ENCODE data around the gene ZCCHC7. TPM values are rescaled to one million over a fixed set of nuclear protein-coding genes. Genes with fewer than 3 reads are reported as not detected.

ZCCHC7 gene
- total and polyA plus RNA-seq, 10 of the 15 experiments (the other 5 are each of a cell fraction or from before 2014, with no cell fraction given): 42.9 to 178 (median 53.3) TPM

DNA sequence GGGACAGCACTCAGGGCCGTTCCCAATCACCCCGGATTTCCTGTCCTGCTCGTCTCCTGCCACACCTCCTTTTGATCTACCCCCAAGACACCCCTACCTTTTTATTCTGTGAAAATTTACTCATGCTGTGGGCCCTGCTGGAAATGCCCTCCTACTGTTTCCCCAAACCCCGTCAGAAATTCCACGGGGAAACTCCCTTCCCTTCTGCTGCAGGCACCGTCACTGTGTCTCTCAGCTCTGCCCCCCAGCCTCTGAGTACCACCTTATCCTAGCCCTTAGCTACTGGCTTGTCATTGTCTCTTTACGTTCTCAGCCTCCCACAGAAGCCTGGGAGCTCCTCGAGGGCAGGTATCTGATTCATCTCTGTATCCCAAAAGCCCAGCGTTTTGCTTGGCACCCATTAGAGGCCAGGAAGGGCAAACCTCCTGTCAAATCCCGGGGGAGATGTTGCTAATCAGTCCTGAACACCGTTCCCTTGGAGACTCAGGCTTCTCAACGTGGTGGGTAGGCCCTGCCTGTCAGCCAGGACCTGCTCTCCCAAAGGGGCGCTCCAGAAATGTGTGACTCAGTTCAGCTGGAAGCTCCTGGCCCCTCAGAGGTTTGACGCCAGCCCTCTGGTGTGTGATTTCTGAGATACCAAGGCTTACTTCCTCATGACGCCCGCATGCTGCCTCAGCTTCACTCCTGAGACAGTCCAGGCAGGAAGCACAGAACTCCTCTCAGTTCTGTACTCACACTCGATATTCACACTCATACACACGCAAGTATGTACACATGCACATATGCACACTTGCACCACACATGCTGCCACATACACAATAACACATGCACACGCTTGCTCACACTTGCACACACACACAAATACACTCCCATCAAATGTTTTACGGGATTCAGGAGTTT, 251.4 kb downstream of the ZCCHC7 start:
- ATAC-seq: peak; percentile 44
- TF ChIP-seq, protein P1, sequence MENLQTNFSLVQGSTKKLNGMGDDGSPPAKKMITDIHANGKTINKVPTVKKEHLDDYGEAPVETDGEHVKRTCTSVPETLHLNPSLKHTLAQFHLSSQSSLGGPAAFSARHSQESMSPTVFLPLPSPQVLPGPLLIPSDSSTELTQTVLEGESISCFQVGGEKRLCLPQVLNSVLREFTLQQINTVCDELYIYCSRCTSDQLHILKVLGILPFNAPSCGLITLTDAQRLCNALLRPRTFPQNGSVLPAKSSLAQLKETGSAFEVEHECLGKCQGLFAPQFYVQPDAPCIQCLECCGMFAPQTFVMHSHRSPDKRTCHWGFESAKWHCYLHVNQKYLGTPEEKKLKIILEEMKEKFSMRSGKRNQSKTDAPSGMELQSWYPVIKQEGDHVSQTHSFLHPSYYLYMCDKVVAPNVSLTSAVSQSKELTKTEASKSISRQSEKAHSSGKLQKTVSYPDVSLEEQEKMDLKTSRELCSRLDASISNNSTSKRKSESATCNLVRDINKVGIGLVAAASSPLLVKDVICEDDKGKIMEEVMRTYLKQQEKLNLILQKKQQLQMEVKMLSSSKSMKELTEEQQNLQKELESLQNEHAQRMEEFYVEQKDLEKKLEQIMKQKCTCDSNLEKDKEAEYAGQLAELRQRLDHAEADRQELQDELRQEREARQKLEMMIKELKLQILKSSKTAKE (IDR thresholded peaks at IDR 0.05; ENCODE audit: low read depth, poor library complexity, severe bottlenecking): no peak
- TF ChIP-seq NR2F1 (conservative IDR thresholded peaks at IDR 0.05) (peak; percentile 46; the same call in 1 of the 2 replicates), TCF3 (IDR thresholded peaks at IDR 0.05; ENCODE audit: borderline replicate concordance, insufficient read depth, low read depth, low read length) (0 out of 2 replicates have a peak, but pooled peaks have one; percentile 65), SMAD5 (IDR thresholded peaks at IDR 0.05; ENCODE audit: low read depth) (0 out of 2 replicates have a peak, but pooled peaks have one; percentile 44), KDM1A (IDR thresholded peaks at IDR 0.05; ENCODE audit: borderline replicate concordance) (no peak)
- TF ChIP-seq, protein P2, sequence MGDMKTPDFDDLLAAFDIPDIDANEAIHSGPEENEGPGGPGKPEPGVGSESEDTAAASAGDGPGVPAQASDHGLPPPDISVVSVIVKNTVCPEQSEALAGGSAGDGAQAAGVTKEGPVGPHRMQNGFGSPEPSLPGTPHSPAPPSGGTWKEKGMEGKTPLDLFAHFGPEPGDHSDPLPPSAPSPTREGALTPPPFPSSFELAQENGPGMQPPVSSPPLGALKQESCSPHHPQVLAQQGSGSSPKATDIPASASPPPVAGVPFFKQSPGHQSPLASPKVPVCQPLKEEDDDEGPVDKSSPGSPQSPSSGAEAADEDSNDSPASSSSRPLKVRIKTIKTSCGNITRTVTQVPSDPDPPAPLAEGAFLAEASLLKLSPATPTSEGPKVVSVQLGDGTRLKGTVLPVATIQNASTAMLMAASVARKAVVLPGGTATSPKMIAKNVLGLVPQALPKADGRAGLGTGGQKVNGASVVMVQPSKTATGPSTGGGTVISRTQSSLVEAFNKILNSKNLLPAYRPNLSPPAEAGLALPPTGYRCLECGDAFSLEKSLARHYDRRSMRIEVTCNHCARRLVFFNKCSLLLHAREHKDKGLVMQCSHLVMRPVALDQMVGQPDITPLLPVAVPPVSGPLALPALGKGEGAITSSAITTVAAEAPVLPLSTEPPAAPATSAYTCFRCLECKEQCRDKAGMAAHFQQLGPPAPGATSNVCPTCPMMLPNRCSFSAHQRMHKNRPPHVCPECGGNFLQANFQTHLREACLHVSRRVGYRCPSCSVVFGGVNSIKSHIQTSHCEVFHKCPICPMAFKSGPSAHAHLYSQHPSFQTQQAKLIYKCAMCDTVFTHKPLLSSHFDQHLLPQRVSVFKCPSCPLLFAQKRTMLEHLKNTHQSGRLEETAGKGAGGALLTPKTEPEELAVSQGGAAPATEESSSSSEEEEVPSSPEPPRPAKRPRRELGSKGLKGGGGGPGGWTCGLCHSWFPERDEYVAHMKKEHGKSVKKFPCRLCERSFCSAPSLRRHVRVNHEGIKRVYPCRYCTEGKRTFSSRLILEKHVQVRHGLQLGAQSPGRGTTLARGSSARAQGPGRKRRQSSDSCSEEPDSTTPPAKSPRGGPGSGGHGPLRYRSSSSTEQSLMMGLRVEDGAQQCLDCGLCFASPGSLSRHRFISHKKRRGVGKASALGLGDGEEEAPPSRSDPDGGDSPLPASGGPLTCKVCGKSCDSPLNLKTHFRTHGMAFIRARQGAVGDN (IDR thresholded peaks at IDR 0.05): peak; percentile 94
- TF ChIP-seq, protein P3, sequence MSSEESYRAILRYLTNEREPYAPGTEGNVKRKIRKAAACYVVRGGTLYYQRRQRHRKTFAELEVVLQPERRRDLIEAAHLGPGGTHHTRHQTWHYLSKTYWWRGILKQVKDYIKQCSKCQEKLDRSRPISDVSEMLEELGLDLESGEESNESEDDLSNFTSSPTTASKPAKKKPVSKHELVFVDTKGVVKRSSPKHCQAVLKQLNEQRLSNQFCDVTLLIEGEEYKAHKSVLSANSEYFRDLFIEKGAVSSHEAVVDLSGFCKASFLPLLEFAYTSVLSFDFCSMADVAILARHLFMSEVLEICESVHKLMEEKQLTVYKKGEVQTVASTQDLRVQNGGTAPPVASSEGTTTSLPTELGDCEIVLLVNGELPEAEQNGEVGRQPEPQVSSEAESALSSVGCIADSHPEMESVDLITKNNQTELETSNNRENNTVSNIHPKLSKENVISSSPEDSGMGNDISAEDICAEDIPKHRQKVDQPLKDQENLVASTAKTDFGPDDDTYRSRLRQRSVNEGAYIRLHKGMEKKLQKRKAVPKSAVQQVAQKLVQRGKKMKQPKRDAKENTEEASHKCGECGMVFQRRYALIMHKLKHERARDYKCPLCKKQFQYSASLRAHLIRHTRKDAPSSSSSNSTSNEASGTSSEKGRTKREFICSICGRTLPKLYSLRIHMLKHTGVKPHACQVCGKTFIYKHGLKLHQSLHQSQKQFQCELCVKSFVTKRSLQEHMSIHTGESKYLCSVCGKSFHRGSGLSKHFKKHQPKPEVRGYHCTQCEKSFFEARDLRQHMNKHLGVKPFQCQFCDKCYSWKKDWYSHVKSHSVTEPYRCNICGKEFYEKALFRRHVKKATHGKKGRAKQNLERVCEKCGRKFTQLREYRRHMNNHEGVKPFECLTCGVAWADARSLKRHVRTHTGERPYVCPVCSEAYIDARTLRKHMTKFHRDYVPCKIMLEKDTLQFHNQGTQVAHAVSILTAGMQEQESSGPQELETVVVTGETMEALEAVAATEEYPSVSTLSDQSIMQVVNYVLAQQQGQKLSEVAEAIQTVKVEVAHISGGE (CRISPR knock-in tag; IDR thresholded peaks at IDR 0.05): no peak
- TF ChIP-seq, protein P4, sequence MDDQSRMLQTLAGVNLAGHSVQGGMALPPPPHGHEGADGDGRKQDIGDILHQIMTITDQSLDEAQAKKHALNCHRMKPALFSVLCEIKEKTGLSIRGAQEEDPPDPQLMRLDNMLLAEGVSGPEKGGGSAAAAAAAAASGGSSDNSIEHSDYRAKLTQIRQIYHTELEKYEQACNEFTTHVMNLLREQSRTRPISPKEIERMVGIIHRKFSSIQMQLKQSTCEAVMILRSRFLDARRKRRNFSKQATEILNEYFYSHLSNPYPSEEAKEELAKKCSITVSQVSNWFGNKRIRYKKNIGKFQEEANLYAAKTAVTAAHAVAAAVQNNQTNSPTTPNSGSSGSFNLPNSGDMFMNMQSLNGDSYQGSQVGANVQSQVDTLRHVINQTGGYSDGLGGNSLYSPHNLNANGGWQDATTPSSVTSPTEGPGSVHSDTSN (IDR thresholded peaks at IDR 0.05; ENCODE audit: insufficient replicate concordance, low read depth, low read length): peak; percentile 30

More for the DNA sequence above, 251.4 kb downstream of the ZCCHC7 start:
- peak overlapping the region; percentile 97 for H3K27ac ChIP-seq (ENCODE audit: control insufficient read depth, insufficient read depth)
- H3K27me3 ChIP-seq (replicated peaks in 1 of 2; ENCODE audit: control insufficient read depth in 2 of 2, insufficient read depth in 2 of 2, low read length in 1 of 2): no peaks in the 10 kb centered on the region
- H3K4me2 ChIP-seq (ENCODE audit: control insufficient read depth, insufficient read depth): peak overlapping the region; percentile 87
- no peaks in the 10 kb centered on the region for H3K9me3 ChIP-seq (replicated peaks; ENCODE audit: control insufficient read depth, insufficient read depth, low read length)
- DNase-seq (ENCODE audit: low read depth, low spot score) (peak; percentile 63), FAIRE-seq (peak; percentile 18)
- SMC1A ChIA-PET (ENCODE audit: uncharacterized antibody, unreplicated experiment): interaction anchor here (0.8 to 4.0 kb wide), 26 partner anchors 10 to 379 kb away, joined by 3 to 40 read pairs (median 4); no protein-coding TSS in a partner anchor
- POLR2A ChIA-PET: interaction anchor here (0.5 to 11.3 kb wide), 10 partner anchors 10 to 398 kb away, joined by 3 to 212 read pairs (median 3); no protein-coding TSS in a partner anchor
- intact Hi-C loops (cut with micrococcal nuclease; ENCODE audit: unreplicated experiment) (loop anchor here (1.0 to 10.0 kb wide), 7 partner anchors 10 to 377 kb away; no protein-coding TSS in a partner anchor), in situ Hi-C loops (cut with MboI) (no loop called here)
- peak overlapping the region; percentile 81 for H3K9ac ChIP-seq (ENCODE audit: control insufficient read depth, insufficient read depth, low read length)
- no peak overlapping the region for H2AFZ ChIP-seq (ENCODE audit: control insufficient read depth, low read depth, low read length)
- H3K4me1 ChIP-seq (ENCODE audit: control insufficient read depth, insufficient read depth, low read length): peaks cover 78% of the 10 kb centered on the region
- CTCF ChIA-PET: interaction anchor here (0.9 to 13.2 kb wide), 9 partner anchors 11 to 498 kb away, joined by 3 to 220 read pairs (median 5); no protein-coding TSS in a partner anchor
- TSS peak; percentile 76 for BruUV-seq (replicated peaks)
- H3K79me2 ChIP-seq (ENCODE audit: control insufficient read depth, insufficient read depth, low read length): peaks cover 11% of the 10 kb centered on the region
- H3K4me3 ChIP-seq: no peak overlapping the region
- WGBS (ENCODE audit: insufficient coverage, insufficient replicate concordance, low lambda C conversion rate, missing lambda C conversion rate): 3% methylated on average over 20 of the region's 20 CpGs
- no peaks in the 10 kb centered on the region for H3K36me3 ChIP-seq (ENCODE audit: control insufficient read depth in 2 of 2, insufficient read depth in 2 of 2, low read length in 1 of 2)
- RAD21 ChIA-PET (ENCODE audit: unreplicated experiment): interaction anchor here (0.6 to 11.6 kb wide), 12 partner anchors 11 to 350 kb away, joined by 3 to 126 read pairs (median 4); no protein-coding TSS in a partner anchor
- H4K20me1 ChIP-seq (ENCODE audit: control insufficient read depth, insufficient read depth): no peaks in the 10 kb centered on the region

All from GM12878 (cell line).